ENCODE results near the gene ZIC2. TPM values are rescaled to one million over a fixed set of nuclear protein-coding genes. Genes with fewer than 3 reads are reported as not detected.
"Not testable (repeated sequence)": the region's sequence is repeated elsewhere in the genome, so short reads cannot be mapped to it uniquely, and the experiment has no call there.

The ZIC2 gene
- 93.0 and 96.6 TPM in 2 replicates for total RNA-seq (2014; rRNA removed; shearing (Covaris generic))

DNA sequence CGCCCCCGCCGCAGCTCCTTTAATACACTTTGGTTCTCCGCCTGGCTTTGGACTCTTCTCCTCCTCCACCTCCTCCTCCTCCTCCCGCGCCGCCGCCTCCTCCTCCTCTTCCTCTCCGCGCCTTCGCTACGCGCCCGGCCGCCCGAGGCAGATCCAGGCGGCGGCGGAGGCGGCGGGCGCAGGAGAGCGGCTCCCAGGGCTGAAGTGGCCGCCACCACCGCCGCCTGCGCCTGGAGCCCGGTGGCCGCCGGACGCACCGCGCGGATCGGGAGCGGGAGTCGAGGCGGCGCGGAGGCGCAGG, at the start of gene ZIC2:
Gene ZIC2, plus strand, starts transcription at position 50 of the 301 bp plus-strand sequence. CDS start 281 bp downstream, outside the sequence.
- no peak for DNase-seq
- Histone ChIP-seq H3K36me3 (replicated peaks; ENCODE audit: control insufficient read depth, insufficient read depth, low read length) (peaks cover 4% of the 10 kb centered on the region), H3K27me3 (ENCODE audit: control insufficient read depth, insufficient read depth, low read length) (peaks cover 47% of the 10 kb centered on the region; the same call in 1 of the 2 replicates), H3K4me3 (ENCODE audit: insufficient read depth, low read depth, low read length) (peak within 1 kb of the TSS; percentile 72)

DNA sequence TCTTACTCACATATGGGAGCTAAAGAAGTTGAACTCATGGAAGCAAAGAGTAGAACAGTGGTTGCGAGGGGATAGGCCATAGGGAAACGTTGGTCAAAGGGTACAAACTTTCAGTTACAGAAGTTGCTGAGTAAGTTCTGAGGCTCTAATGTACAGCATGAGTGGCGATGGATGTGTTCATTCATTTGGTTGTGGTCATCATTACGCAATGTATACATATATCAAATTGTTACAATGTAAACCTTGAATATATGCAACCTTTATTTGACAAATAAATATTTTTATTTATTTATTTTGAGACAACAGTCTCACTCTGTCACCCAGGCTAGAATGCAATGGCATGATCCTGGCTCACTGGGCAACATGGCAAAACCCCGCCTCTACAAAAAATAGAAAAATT, 48.7 kb upstream of the ZIC2 start:
- no peak for DNase-seq
- H3K27me3 ChIP-seq (ENCODE audit: control insufficient read depth, insufficient read depth, low read length) = no peaks in the 10 kb centered on the region
- no peak overlapping the region for H3K4me3 ChIP-seq (ENCODE audit: insufficient read depth, low read depth, low read length)
- no peaks in the 10 kb centered on the region for H3K36me3 ChIP-seq (replicated peaks; ENCODE audit: control insufficient read depth, insufficient read depth, low read length)

- Histone ChIP-seq H3K36me3 (replicated peaks; ENCODE audit: control insufficient read depth, insufficient read depth, low read length) (no peaks in the 10 kb centered on the region), H3K27me3 (ENCODE audit: control insufficient read depth, insufficient read depth, low read length) (no peaks in the 10 kb centered on the region), H3K4me3 (ENCODE audit: insufficient read depth, low read depth, low read length) (no peak overlapping the region)
- peak; percentile 60 for DNase-seq
Observed at GRCh38 chr13:99935772-99936171, 45.8 kb upstream of the ZIC2 start.

- DNase-seq = no peak
- Histone ChIP-seq H3K36me3 (replicated peaks; ENCODE audit: control insufficient read depth, insufficient read depth, low read length) (no peaks in the 10 kb centered on the region), H3K27me3 (ENCODE audit: control insufficient read depth, insufficient read depth, low read length) (no peaks in the 10 kb centered on the region), H3K4me3 (ENCODE audit: insufficient read depth, low read depth, low read length) (no peak overlapping the region)
Observed at GRCh38 chr13:99938635-99939034, 42.9 kb upstream of the ZIC2 start.

DNA sequence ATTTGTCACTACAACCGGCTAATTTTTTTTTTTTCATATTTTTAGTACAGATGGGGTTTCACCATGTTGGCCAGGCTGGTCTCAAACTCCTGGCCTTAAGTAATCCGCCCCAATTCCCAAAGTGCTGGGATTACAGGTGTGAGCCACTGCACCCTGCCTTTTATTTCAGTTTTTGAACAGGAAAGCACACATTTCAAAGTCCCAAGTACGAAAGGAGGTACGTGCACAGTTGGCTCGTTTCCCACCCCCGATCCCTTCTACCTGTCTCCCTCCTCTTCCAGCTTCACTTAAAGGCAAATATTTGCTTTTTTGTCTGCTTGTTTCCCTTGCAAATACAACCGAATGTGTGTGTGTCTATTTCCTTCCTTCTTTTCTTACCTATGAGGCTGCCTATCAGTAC, 40.5 kb upstream of the ZIC2 start:
- no peak overlapping the region for H3K4me3 ChIP-seq (ENCODE audit: insufficient read depth, low read depth, low read length)
- no peaks in the 10 kb centered on the region for H3K36me3 ChIP-seq (replicated peaks; ENCODE audit: control insufficient read depth, insufficient read depth, low read length)
- no peaks in the 10 kb centered on the region for H3K27me3 ChIP-seq (ENCODE audit: control insufficient read depth, insufficient read depth, low read length)
- DNase-seq = no peak

- H3K27me3 ChIP-seq (ENCODE audit: control insufficient read depth, insufficient read depth, low read length) = no peaks in the 10 kb centered on the region
- H3K4me3 ChIP-seq (ENCODE audit: insufficient read depth, low read depth, low read length) = no peak overlapping the region
- H3K36me3 ChIP-seq (replicated peaks; ENCODE audit: control insufficient read depth, insufficient read depth, low read length) = no peaks in the 10 kb centered on the region
- DNase-seq = no peak
Observed at GRCh38 chr13:99941911-99942310, 39.7 kb upstream of the ZIC2 start.

DNA sequence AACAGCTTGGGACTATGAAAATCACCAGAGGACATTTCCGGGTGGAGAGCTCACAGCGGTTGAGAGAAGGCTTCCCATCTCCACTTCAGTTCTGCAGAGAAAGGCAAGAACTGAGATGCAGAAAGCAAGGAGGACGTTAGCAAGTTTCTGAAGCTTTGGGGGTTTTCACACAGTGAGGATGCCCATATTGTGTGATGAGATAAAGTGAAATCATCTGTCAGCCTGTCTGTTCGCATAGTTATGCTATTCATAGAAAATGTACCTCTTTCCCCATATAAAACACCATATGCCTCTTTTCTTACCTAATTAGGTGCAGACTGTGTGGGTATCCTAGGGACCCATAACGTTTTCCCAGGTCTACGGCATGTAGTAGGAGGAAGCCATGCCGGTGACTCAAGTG, 37.5 kb upstream of the ZIC2 start:
- no peaks in the 10 kb centered on the region for H3K36me3 ChIP-seq (replicated peaks; ENCODE audit: control insufficient read depth, insufficient read depth, low read length)
- no peaks in the 10 kb centered on the region for H3K27me3 ChIP-seq (ENCODE audit: control insufficient read depth, insufficient read depth, low read length)
- no peak overlapping the region for H3K4me3 ChIP-seq (ENCODE audit: insufficient read depth, low read depth, low read length)
- no peak for DNase-seq

DNA sequence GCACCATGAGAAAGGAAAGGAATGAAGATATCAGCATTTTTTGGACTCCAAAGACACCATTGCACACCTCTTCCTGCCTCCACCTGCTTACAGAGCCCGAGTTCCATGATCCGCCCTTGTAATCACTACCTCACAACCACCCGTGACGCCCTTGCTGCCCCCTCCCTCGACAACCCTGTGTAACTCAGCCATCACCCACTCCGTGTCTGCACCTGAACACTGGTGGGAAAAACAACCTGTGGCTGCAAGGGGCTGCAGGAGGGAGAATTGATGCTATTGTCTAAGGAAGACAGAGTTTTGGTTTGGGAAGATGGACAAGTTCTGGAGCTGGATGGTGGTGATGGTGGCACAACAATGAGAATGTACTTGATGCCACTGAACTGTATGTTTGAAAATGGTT, 37.0 kb upstream of the ZIC2 start:
- DNase-seq = no peak
- no peaks in the 10 kb centered on the region for H3K36me3 ChIP-seq (replicated peaks; ENCODE audit: control insufficient read depth, insufficient read depth, low read length)
- no peaks in the 10 kb centered on the region for H3K27me3 ChIP-seq (ENCODE audit: control insufficient read depth, insufficient read depth, low read length)
- no peak overlapping the region for H3K4me3 ChIP-seq (ENCODE audit: insufficient read depth, low read depth, low read length)

DNA sequence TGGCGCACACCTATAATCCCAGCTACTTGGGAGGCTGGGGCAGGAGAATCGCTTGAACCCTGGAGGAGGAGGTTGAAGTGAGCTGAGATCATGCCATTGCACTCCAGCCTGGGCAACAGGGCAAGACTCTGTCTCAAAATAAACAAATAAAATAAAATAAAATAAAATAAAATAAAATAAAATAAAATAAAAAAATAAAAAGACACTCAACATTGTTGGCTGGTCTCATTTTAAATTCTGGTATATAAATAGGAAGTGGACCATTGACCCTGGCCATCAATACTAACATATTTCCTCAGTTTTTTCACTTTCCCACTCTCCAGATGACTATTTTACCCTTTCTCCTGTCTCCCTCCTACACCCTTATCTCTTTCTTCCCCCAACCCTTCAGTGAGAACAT, 36.1 kb upstream of the ZIC2 start:
- not testable (repeated sequence) for H3K27me3 ChIP-seq (ENCODE audit: control insufficient read depth, insufficient read depth, low read length); H3K36me3 ChIP-seq (replicated peaks; ENCODE audit: control insufficient read depth, insufficient read depth, low read length); DNase-seq; H3K4me3 ChIP-seq (ENCODE audit: insufficient read depth, low read depth, low read length)

- no peak overlapping the region for H3K4me3 ChIP-seq (ENCODE audit: insufficient read depth, low read depth, low read length)
- no peak for DNase-seq
- H3K27me3 ChIP-seq (ENCODE audit: control insufficient read depth, insufficient read depth, low read length) = no peaks in the 10 kb centered on the region
- no peaks in the 10 kb centered on the region for H3K36me3 ChIP-seq (replicated peaks; ENCODE audit: control insufficient read depth, insufficient read depth, low read length)
Observed at GRCh38 chr13:99947666-99948065, 33.9 kb upstream of the ZIC2 start.

DNA sequence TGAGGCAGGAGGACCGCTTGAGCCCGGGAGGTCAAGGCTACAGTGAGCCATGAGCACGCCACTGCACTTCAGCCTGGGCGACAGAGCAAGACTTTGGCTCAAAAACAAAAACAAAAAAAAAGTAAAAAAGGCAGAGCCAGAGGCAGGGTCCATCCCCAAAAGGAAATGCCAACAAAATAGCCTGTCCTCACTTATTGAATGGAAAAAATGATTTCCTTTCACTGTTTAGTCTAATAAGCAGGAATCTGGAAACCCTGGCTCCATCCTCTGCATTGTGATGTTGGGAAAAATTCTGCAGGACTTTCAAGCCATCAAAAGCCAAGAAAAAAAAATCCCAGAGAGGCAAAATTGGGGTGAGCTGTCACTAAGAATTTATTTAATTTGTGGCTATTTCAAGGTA, 33.2 kb upstream of the ZIC2 start:
- Histone ChIP-seq H3K4me3 (ENCODE audit: insufficient read depth, low read depth, low read length) (no peak overlapping the region), H3K36me3 (replicated peaks; ENCODE audit: control insufficient read depth, insufficient read depth, low read length) (no peaks in the 10 kb centered on the region), H3K27me3 (ENCODE audit: control insufficient read depth, insufficient read depth, low read length) (no peaks in the 10 kb centered on the region; the same call in 1 of the 2 replicates)
- no peak for DNase-seq

- Histone ChIP-seq H3K36me3 (replicated peaks; ENCODE audit: control insufficient read depth, insufficient read depth, low read length) (no peaks in the 10 kb centered on the region), H3K27me3 (ENCODE audit: control insufficient read depth, insufficient read depth, low read length) (peaks cover under 1% of the 10 kb centered on the region; the same call in 1 of the 2 replicates), H3K4me3 (ENCODE audit: insufficient read depth, low read depth, low read length) (no peak overlapping the region)
- no peak for DNase-seq
Observed at GRCh38 chr13:99948907-99949678, 32.5 kb upstream of the ZIC2 start.

DNA sequence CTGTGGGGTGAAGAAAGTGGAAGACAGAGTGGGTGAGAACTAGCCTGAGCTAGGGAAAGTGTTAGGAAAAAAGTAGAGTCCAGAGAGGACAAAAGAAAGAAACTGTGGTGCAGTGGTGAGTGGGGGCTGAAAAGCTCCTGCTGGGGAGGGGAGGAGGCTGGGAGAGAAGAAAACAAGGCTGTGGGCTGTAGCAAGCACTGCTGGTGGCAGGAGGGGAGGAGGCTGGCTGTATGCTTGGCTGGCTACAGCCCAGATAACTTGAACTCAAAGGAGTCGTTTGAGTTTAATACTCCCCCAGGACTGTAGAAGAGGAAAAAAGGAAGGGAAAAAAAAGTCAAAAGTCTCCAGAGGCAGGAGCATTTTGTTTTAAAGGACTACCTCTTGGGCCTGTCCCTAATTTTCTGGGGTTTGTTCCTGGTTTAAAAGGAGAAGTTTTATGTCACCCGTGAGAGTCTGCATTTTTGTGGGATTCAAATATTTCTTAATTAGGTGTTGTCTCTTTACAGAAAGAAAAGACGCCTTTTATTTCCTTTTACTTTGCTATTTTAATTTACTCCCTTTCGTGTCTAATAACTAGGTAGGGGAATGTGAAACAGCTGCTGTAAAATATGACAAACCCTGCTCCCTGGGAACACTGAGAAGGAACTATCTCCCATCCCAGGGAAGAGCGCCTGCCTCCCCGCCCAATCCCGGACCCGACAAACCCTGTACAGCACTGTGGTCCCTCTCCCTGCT, 31.7 kb upstream of the ZIC2 start:
- no peaks in the 10 kb centered on the region for H3K36me3 ChIP-seq (replicated peaks; ENCODE audit: control insufficient read depth, insufficient read depth, low read length)
- no peak overlapping the region for H3K4me3 ChIP-seq (ENCODE audit: insufficient read depth, low read depth, low read length)
- DNase-seq = peak; percentile 58
- H3K27me3 ChIP-seq (ENCODE audit: control insufficient read depth, insufficient read depth, low read length) = peaks cover 8% of the 10 kb centered on the region; the same call in 1 of the 2 replicates

DNA sequence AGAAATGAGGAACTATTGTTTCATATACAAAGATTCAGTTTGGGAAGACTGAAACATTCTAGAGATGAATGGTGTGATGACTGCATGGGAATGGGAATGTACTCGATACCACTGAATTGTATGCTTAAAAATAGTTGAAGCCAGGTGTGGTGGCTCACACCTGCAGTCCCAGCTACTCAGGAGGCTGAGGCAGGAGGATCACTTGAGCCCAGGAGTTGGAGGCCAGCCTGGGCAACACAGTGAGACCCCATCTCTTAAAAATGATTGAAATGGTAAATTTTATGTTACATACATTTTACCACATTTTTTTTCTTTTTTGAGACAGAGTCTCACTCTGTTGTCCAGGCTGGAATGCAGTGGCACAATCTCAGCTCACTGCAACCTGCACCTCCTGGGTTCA, 29.9 kb upstream of the ZIC2 start:
- not testable (repeated sequence) for H3K36me3 ChIP-seq (replicated peaks; ENCODE audit: control insufficient read depth, insufficient read depth, low read length); H3K4me3 ChIP-seq (ENCODE audit: insufficient read depth, low read depth, low read length); DNase-seq
- H3K27me3 ChIP-seq (ENCODE audit: control insufficient read depth, insufficient read depth, low read length) = peaks cover 26% of the 10 kb centered on the region

GRCh38 chr13:99953138-99953755, 28.3 kb upstream of the ZIC2 start:
- Histone ChIP-seq H3K36me3 (replicated peaks; ENCODE audit: control insufficient read depth, insufficient read depth, low read length) (no peaks in the 10 kb centered on the region), H3K27me3 (ENCODE audit: control insufficient read depth, insufficient read depth, low read length) (peaks cover 36% of the 10 kb centered on the region), H3K4me3 (ENCODE audit: insufficient read depth, low read depth, low read length) (no peak overlapping the region)
- DNase-seq = no peak

Measured in H7 (cell line).